Brain pericyte (primary cell): ENCODE measurements around the gene NDUFAB1.
"Not testable (repeated sequence)": the region's sequence is repeated elsewhere in the genome, so short reads cannot be mapped to it uniquely, and the experiment has no call there.

Source experiments
- DNase-seq: peaks from one replicate; pipeline ENCODE4 v3.0.0-alpha.2; 2012; ENCODE audit warnings: low read depth, low spot score

The NDUFAB1 gene

DNA sequence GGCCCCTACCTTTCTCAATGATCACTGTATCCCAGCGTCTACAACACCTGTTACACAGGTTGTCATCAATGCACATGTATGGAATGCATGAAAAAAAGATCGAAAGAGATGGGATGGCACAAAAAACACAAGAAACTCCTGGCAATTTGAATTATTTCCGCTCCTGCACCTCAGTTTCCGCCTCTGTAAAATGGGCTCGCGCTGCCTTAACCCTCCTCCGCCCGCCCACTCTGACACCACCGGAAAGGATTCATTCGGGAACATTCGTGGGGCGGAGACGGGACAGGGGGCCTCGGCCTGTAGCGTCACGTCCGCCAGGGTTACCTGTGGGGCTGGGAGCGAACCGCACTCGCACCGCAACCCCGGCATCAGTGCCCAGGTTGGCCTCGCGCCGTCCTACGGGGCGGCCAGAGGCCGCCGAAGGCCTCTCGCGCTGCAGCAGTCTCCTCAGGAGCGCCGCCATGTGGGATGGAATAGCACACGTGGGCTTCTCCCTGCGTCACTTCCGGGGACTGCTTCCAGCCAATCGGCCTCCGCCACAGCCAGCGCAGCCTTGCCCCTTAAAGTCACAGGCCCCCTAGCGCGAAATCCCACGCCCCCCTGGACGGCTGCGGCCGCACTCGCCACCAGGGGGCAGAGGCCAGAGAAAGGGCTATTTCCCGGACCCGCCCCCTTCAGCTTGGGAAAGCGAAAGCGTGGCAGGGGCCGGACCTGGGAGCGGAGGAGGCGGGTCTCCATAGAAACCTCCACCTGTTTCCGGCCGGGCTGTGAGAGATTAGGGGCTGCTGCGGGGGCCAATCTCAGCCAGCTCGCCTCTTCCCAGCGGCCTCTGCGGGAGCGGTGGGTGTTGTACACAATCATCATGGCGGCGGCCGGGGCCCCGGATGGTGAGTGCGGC lies 39.0 kb downstream of the NDUFAB1 start, which contains the start of the genes EARS2 and UBFD1:
EARS2 (minus strand) TSS at position 470 of the 898 bp plus-strand sequence; CDS start at position 463, 7 bp downstream.
UBFD1 (plus strand) TSS at position 847 of the 898 bp plus-strand sequence; CDS start at position 863, 16 bp downstream.
- peak; percentile 96 for DNase-seq

DNA sequence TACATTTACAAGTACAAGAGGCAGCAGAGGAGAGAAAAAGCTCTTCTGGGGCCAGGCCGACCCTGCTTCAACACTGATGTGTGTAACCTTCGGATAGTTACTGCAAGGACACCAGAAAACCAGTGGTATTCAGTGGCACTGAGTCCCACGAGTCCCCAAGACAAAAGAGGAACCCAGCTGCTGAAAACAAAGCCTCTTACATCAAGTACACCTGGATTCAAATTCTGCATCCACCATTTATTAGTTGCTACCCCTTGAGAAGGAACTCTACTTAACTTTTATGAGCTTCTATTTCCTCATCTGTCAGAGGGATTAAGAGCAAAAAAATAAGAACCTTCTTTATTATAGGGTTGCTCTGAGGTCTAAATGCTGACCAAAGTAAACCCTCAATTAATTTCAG lies 41.6 kb downstream of the NDUFAB1 start:
- DNase-seq = no peak

DNA sequence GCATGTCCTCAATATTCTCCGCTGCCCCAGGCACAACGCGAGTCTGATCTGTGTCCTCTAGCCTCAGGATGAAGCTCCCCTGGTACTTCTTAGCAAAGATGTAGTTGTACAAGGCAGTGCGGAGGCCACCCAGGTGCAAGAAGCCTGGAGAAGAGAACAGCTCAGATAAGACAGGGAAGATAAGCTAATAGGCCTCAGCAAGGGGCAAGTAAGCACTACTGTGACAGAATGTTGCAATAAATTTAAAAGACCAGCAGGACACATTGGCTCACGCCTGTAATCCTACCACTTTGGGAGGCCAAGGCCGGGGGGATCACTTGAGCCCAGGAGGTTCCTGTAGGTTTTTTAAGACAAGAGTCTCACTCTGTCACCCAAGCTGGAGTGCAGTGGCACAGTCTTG lies 44.0 kb downstream of the NDUFAB1 start:
- no peak for DNase-seq

DNA sequence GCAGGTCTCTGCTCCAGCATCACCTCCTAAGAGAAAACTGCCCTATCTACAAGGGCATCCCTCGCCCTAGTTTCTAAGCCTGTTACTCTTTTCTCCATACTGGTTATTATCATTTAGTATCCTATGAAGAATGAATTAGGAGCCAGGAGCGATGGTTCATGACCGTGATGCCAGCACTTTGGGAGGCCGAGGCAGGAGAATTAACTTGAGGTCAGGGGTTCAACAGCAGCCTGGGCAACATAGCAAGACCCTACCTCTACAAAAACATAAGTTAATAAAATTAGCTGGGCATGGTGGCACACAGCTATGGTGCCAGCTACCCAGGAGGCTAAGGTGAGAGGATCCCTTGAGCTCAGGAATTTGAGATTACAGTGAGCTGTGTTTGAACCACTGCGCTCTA lies 46.2 kb downstream of the NDUFAB1 start:
- DNase-seq = no peak

DNA sequence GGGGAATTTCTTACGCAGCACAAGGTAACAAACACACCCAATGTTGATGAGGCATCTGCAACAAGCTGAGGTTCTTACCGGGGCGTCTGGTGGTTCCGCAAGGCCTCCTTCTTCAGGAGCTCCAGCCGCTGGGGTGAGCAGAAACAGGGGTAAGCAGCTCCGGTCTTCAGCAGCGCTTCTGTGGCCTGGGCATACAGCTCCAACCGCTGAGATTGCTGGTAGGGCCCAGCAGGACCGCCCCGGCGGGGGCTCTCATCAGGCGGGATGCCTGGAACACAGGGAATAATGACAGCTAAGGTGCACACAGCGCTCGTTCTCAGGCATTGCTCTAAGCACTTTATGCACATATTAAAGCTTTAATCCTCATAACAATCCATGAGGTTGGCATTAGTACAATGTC lies 51.7 kb downstream of the NDUFAB1 start:
- no peak for DNase-seq

DNA sequence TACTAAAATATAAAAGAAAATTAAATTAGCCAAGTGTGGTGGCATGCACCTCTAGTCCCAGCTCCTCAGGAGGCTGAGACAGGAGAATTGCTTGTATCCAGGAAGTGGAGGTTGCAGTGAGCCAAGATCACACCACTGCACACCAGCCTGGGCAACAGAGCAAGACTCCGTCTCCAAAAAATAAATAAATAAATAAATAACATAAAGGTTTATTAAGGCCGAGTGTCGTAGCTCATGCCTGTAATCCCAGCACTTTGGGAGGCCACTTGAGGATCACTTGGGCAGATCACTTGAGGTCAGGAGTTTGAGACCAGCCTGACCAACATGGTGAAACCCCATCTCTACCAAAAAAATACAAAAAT lies 55.3 kb downstream of the NDUFAB1 start:
- DNase-seq = not testable (repeated sequence)

DNA sequence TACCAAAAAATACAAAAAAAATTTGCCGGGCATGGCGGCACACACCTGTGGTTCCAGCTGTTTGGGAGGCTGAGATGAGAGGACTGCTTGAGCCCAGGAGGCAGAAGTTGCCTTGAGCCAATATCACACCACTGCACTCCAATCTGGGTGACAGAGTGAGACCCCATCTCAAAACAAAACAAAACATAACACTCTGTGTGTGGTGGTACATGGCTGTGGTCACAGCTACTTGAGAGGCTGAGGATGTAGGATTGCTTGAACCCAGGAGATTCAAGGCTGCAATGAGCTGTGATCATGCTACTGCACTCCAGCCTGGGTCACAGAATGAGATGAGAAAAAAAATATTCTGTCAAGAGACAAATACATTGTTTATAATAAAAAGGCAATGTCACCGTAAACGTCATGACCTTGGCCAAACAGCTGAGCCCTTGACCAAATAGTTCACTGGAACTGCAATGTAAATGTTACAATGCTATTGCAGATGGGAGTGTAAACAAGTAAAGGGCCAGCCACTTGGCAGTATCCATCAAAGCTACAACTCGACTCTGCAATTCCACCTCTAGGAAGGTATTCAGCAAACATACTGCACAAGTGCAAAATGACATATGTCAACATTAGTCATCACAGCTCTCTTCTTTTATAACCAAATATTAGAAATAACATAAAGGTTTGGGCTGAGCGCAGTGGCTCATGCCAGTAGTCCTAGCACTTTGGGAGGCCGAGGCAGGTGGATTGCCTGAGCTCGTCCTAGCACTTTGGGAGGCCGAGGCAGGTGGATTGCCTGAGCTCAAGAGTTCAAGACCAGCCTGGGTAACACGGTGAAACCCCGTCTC lies 55.9 kb downstream of the NDUFAB1 start:
- no peak for DNase-seq

DNA sequence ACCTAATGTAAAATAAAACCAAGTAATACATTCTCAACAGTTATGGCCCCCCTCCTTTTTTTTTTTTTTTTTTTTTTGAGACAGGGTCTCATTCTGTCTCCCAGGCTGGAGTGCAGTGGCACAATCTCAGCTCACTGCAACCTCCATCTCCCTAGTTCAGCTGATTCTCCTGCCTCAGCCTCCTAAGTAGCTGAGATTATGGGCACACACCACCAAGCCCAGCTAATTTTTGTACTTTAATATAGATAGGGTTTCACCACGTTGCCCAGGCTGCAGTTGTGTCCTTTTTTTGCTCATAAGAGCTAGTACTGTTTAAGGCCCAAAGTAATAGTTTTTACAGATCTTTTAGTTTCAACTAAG lies 57.2 kb downstream of the NDUFAB1 start:
- DNase-seq = no peak

DNA sequence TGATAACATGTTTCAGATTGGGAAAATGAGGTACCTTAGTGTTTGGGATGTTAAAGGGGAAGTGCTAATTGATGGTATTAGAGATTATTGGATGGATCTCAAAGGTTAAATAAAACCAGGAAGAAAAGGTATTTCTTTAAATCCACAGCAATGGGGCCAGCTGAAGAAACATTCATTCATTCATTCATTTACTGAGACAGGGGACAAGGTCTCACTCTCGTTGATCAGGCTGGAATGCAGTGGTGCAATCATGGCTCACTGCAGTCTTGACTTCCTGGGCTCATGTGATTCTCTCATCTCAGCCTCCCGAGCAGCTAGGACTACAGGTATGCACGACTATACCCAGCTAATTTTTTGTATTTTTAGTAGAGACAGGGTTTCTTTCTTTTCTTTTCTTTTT lies 58.7 kb downstream of the NDUFAB1 start:
- no peak for DNase-seq

DNA sequence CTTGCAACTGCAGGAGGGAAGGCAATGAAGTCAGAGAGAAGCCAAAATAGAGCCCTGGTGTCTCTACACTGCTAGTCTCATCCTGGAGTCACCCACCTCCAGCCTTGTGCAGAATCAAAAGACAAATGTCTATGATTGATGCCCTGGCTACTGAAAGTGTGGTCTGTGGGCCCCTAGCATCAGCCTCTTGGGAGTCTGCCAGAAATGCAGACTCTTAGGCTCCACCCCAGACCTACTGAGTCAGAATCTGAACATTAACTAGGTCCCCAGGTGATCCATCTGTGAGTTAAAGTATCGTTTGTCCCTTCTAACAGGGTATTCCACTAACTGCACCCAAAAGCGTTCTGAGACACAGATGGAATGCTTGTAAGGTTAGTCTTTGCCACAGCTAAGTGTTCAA lies 60.2 kb downstream of the NDUFAB1 start:
- no peak for DNase-seq

DNA sequence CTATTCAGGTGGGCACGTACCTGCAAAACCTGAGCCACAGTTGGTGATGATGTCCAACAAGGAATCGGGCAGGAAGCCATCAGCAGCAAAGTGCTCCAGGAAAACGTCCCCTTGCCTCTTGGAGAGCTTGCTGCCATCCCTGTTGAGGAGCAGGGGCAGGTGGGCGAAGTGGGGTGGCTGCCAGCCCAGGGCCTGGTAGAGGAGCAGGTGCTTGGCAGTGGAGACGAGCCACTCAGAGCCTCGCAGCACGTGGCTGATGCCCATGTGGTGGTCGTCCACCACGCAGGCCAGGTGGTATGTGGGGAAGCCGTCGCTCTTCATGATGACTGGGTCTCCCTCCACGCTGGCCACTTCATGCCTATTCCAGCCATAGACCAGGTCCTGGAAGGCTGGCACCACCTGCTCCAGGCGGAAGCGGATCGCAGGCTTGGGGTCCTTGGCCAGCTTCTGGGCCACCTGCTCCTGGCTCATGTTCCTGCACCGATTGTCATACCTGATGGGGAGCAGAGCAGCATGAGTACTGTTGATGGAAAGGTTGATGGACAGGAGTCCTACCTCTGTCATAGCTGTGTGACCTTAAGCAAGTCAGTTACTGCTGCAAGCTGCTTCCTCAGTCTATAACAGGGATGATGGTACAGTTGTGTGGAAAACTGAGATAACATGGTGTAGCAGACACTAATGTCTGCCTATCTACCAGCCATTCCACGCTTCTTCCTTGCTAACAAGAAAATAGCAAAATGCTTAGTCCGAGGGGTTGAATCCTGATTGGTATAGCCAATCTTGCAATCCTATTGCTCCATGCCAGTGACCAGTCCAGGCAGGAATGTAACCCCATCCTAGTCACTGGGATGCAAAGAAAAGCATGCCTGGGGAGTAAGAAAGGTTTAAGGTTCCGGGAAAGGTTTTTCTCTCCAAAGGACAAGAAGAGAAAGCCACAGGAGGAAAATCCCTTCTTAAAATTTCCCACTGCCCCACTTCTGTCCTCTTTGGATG lies 61.0 kb downstream of the NDUFAB1 start:
- no peak for DNase-seq

DNA sequence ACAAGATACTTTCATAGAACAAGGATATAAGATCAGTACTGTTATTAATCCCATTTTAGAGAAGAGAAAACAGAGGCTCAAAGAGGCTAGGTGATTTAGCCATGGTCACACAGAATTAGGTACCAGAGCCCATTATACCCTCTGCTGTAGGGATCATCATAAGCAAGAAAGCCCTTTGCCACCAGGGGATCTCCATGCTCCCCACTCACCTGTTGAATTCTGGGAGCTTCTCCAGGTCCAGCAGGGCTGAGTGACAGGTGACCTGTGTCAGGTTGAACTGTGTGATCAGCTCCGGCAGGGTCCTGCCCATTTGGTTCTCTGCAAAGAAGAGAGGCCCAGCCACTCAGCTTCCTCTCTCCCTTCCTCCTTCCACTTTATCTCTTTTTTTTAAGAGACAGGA lies 63.7 kb downstream of the NDUFAB1 start:
- no peak for DNase-seq
